Measurements from ENCODE around the gene RYR1.
"Not testable (repeated sequence)": the region's sequence is repeated elsewhere in the genome, so short reads cannot be mapped to it uniquely, and the experiment has no call there.

Gene RYR1

GRCh38 chr19:38617764-38618589 is 184.5 kb downstream of the RYR1 start, which contains the start of gene MAP4K1:
Gene MAP4K1, minus strand, starts transcription at chr19:38617953. Its CDS starts 58 bp downstream, at chr19:38617895.
- H3K4me3 ChIP-seq (ENCODE audit: low read length): peak within 1 kb of the TSS; percentile 99
- peak; percentile 70 for DNase-seq (ENCODE audit: low read depth, low spot score)

DNA sequence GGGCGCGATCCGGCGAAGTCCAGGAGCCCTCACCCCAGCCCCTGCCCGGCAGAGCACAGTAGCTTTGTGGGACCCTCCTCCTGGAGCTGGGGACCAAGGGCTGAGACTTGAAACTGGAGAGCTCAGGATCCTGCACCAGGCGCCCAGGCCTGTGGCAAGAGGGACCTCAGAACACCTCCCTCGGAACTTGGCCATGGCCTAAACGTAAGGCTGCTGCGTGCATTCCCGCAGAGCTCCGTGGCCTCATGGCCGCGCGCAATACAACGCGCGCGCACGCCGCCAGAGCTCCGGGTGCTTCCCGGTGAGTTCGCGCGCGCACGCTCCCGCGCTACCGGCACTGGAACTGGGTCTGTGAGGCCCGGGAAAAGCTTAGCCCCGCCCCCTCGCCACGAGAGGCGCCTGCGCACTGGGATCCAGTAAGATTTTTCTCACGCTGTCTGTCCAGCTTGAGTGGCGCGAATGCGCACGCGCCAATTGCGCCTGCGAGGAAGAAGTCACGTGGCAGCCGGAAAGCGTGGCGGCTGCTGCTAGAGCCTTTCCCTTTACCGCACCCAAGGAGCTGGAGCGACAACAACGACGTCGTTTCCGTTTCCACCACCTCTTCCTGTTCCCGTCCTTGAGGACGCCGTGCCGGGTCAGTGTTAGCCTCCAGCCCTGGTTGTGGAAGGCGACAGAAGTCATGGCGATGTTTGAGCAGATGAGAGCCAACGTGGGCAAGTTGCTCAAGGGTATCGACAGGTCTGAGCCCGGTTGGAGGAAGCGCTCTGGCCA is 185.3 kb downstream of the RYR1 start, which contains the start of gene EIF3K:
EIF3K (plus strand) TSS at position 599 of the 771 bp plus-strand sequence; CDS start at position 680, 81 bp downstream.
- peak; percentile 99 for DNase-seq (ENCODE audit: low read depth, low spot score)
- H3K4me3 ChIP-seq (ENCODE audit: low read length): peak within 1 kb of the TSS; percentile 99

DNA sequence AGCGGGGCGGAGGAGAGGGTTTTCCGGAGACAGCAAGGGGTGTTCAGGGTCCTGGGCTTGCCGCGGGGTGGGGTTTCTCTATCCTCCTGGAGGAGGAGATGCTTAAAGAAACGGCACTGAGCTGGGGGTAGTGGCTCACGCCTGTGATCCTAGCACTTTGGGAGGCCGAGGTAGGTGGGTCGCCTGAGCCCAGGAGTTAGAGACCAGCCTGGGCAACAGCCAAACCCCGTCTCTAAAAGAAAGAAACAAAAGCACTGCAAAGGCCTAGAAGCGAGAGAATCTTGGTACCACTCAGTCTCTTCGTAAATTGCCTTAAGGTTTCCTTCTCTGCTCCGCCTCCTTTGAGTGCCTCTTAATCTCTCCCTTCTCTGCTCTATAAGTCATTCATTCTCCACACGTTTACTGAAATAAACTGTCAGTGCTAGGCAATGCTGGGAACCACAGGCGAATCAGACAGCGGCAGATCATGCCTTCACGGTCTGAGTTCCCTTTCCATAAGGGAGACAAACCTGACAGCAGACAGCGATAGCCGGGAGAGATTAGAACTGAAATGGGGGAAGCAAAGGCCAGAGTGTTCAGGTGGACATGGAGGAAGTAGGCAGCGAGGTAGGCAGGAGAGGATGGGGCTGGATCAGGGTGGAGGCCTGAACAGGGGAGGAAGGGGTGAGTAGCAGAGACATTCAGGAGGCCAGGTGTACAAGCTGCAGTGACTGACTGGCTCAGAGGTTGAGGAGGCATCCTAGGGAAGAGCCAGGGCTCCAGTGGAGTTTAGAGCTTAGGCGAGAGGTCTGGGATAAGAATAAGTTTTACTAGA is 186.1 kb downstream of the RYR1 start:
- DNase-seq (ENCODE audit: low read depth, low spot score): no peak

GRCh38 chr19:38624822-38625221 is 191.3 kb downstream of the RYR1 start:
- H3K4me3 ChIP-seq (ENCODE audit: low read length): no peak overlapping the region
- DNase-seq (ENCODE audit: low read depth, low spot score): no peak

More for the DNA sequence above, 186.1 kb downstream of the RYR1 start:
- peak overlapping the region; percentile 99 for H3K4me3 ChIP-seq (ENCODE audit: low read length)

- no peak for DNase-seq (ENCODE audit: low read depth, low spot score)
Observed at GRCh38 chr19:38626401-38626800, 192.9 kb downstream of the RYR1 start.

GRCh38 chr19:38629568-38629967 is 196.1 kb downstream of the RYR1 start:
- no peak for DNase-seq (ENCODE audit: low read depth, low spot score)
- no peak overlapping the region for H3K4me3 ChIP-seq (ENCODE audit: low read length)

More at GRCh38 chr19:38626401-38626800, 192.9 kb downstream of the RYR1 start:
- no peak overlapping the region for H3K4me3 ChIP-seq (ENCODE audit: low read length)

DNA sequence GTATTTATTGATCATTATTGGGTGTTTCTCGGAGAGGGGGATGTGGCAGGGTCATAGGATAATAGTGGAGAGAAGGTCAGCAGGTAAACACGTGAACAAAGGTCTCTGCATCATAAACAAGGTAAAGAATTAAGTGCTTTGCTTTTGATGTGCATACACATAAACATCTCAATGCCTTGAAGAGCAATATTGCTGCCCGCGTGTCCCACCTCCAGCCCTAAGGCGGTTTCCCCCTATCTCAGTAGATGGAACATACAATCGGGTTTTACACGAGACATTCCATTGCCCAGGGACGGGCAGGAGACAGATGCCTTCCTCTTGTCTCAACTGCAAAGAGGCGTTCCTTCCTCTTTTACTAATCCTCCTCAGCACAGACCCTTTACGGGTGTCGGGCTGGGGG is 197.8 kb downstream of the RYR1 start:
- DNase-seq (ENCODE audit: low read depth, low spot score): not testable (repeated sequence)

DNA sequence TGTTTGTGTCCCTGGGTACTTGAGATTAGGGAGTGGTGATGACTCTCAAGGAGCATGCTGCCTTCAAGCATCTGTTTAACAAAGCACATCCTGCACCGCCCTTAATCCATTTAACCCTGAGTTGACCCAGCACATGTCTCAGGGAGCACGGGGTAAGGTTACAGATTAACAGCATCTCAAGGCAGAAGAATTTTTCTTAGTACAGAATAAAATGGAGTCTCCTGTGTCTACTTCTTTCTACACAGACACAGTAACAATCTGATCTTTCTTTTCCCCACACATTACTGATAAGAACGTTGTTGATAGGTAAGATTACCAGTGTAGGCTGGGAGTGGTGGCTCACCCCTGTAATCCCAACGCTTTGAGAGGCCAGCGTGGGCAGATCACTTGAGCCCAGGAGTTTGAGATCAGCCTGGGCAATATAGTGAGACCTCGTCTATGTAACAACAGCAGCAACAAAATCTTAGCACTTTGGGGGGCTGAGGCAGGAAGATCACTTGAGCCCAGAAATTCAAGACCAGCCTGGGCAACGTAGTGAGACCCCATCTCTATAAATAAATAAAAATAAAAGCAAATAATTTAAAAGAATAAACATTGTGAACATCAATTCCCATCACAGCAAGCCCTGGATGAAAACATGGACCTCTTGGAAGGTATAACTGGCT is 198.5 kb downstream of the RYR1 start:
- H3K4me3 ChIP-seq (ENCODE audit: low read length); DNase-seq (ENCODE audit: low read depth, low spot score): not testable (repeated sequence)

More for the DNA sequence above, 197.8 kb downstream of the RYR1 start:
- not testable (repeated sequence) for H3K4me3 ChIP-seq (ENCODE audit: low read length)

DNA sequence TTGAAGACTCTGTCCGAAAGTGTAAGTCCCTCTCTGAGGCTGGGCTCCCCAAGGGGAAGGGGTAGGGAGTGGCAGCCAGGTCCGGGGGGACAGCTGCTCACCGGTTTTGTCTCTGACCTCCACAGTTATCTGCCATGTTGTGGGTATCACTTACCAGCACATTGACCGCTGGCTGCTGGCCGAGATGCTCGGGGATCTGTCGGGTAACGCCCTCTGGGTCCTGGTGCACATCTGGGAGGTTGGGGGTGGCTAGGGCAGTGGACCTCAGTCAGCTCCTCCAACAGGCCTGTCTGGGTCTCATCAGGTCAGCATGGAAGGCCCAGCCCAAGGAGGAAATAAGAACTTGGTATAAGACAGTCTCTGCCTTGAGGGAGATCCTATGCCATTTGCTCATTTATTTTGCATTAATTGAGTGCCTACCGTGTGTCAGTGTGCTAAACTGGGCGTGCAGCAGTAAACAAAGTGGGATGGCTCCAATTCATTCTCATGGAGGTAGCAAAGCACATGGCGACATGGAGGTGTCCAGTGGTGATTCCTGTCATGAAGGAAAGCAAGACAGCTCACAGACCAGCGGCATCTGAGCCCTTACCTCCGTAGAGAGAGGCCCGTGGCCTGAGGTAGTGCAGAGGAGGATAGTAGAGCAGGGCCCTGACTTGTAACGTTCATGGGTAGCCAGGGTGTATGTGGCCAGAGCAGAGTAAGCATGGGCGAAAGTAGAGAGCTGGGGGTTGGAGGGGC is 199.2 kb downstream of the RYR1 start:
- no peak for DNase-seq (ENCODE audit: low read depth, low spot score)
- no peak overlapping the region for H3K4me3 ChIP-seq (ENCODE audit: low read length)

DNA sequence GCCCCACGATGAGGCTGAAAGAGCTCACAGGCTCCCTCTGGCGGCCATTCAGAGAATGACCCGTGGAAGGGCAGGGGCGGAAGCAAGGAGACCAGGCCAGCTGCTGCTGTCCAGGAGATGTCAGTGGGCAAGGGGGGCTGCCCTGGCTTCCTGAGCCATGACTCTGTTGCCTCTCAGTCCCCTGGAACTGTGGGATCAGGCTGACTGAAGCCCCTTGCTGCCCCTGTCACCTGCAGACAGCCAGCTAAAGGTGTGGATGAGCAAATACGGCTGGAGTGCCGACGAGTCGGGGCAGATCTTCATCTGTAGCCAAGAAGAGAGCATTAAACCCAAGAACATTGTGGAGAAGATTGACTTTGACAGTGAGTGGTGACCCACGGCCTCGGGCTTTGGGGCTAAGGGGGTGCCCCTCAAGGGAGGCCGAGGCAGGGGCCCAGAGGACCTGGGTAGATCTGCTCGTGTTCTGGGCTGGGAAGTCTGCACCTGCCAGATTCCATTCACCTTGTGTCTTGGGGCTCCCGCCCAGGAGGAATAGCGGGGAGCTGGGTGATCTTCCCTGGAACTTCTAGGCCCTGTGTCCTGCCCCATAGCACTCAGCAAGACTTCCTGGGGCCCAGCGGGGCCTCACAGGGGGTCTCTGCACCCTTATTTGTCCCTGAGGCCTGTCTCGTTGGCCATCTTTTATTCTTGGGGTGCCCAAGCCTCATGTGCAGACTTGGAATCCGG is 201.4 kb downstream of the RYR1 start:
- no peak overlapping the region for H3K4me3 ChIP-seq (ENCODE audit: low read length)
- peak; percentile 35 for DNase-seq (ENCODE audit: low read depth, low spot score)

- no peak overlapping the region for H3K4me3 ChIP-seq (ENCODE audit: low read length)
- DNase-seq (ENCODE audit: low read depth, low spot score): no peak
Observed at GRCh38 chr19:38635483-38636399, 202.2 kb downstream of the RYR1 start.

Measured in Jurkat, Clone E6-1 (cell line).